Activated naive CD8-positive, alpha-beta T cell treated with anti-CD3 and anti-CD28 coated beads for 36 hours (primary cell): Measurements from ENCODE around the gene SLC35A1. TPM values are rescaled to one million over a fixed set of nuclear protein-coding genes. Genes with fewer than 3 reads are reported as not detected.

Experiments used
- DNase-seq: peaks from one replicate; pipeline ENCODE4 v3.0.0; 2021
- H3K27ac Mint-ChIP-seq: one replicate; pipeline ENCODE4 v1.8.0; 2022; ENCODE audit warnings: mild to moderate bottlenecking, moderate library complexity, mixed read lengths
- H3K27me3 Mint-ChIP-seq: one replicate; pipeline ENCODE4 v1.8.0; 2022; ENCODE audit warnings: mild to moderate bottlenecking, mixed read lengths
- H3K36me3 Mint-ChIP-seq: one replicate; pipeline ENCODE4 v1.8.0; 2021; ENCODE audit warnings: mild to moderate bottlenecking, mixed read lengths
- H3K4me1 Mint-ChIP-seq: one replicate; pipeline ENCODE4 v1.8.0; 2021; ENCODE audit warnings: mixed read lengths
- H3K4me3 Mint-ChIP-seq: one replicate; pipeline ENCODE4 v1.8.0; 2022; ENCODE audit warnings: mild to moderate bottlenecking, moderate library complexity, mixed read lengths
- H3K9me3 Mint-ChIP-seq: one replicate; pipeline ENCODE4 v1.8.0; 2022; ENCODE audit warnings: mixed read lengths
- total RNA-seq, 2 experiments: library from RNA; stranded (reverse); gene quantifications; one replicate each; pipeline ENCODE4 v1.2.3, GENCODE V29; 2021

Gene SLC35A1
- total RNA-seq, 2 experiments from 2014 or later, result 7.9 to 8.6 TPM

DNA sequence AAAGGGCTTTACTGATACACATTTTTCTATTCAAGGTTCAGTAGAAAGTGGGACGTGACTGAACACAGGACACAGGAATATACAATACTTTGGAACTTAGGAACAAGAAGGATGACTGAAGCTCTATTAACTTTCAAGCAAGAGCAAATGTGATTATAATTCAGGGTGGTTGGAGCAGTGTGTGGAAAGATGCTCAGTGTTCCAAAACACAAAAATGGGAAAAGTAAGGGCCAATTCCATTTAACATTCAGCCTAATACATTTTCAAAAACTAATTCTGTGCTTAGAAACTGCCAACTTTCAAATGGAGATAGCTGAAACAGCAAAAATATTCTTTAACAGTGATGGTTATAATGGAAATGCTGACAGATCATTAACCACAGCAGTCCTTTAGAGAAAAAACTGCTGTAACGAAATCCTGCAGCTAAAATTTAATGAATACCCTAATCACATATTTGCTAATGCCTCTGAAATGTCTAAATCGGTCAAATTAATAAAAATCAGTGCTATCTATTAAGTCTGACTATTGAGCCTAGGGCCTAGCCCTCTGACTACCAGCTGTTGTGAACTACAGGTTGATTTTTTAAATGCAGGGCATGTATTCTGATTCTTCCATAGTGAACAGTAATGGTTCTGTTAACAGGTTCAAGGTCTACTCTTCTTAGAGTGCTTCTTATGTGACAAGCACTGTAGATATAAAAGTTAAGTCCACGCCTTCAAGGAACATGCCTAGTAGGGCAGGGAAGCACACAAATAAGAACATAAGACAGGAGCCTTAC lies 71.1 kb downstream of the SLC35A1 start:
- Mint-ChIP-seq H3K27me3 (no peaks in the 10 kb centered on the region), H3K27ac (no peak overlapping the region), H3K4me3 (no peak overlapping the region), H3K36me3 (peaks cover 50% of the 10 kb centered on the region), H3K9me3 (peaks cover 9% of the 10 kb centered on the region), H3K4me1 (peaks cover 2% of the 10 kb centered on the region)
- DNase-seq, result no peak

DNA sequence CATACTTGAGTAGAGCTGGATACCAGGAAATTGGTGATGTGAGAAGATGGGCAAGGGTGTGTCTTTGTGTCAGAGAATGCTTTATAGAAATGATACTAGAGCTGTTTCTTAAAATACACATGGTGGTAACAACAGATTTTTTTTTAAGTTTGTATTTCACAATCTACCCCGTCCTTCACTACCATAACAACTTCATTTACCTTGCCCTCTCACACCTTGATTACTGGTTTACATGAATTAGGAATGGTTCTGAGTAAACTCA lies 71.6 kb downstream of the SLC35A1 start:
- H3K4me1 Mint-ChIP-seq, result peaks cover 2% of the 10 kb centered on the region

DNA sequence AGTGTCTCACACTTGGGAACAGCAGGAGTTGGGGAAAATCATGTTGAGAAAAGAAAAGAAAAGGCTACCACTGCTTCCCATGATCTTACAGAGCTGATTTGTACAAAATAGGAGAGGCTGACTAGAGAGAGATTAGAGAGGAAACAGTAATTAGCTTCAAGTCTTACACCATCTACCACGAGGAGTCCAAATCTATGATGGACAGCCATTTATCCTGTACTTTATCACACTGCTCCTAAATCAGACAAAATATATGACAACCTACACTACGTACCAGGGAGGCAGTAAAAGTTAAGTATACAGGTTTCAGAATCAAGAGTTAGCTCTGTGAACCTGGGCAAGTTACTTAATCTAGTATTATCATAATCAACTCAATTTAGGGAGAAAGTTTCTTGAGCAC lies 79.0 kb downstream of the SLC35A1 start:
- H3K4me1 Mint-ChIP-seq, result peaks cover 1% of the 10 kb centered on the region

More for the DNA sequence above, 71.6 kb downstream of the SLC35A1 start:
- no peak overlapping the region for H3K27ac Mint-ChIP-seq
- H3K27me3 Mint-ChIP-seq, result no peaks in the 10 kb centered on the region
- DNase-seq, result no peak
- peaks cover 6% of the 10 kb centered on the region for H3K9me3 Mint-ChIP-seq
- H3K4me3 Mint-ChIP-seq, result no peak overlapping the region
- peaks cover 46% of the 10 kb centered on the region for H3K36me3 Mint-ChIP-seq

DNA sequence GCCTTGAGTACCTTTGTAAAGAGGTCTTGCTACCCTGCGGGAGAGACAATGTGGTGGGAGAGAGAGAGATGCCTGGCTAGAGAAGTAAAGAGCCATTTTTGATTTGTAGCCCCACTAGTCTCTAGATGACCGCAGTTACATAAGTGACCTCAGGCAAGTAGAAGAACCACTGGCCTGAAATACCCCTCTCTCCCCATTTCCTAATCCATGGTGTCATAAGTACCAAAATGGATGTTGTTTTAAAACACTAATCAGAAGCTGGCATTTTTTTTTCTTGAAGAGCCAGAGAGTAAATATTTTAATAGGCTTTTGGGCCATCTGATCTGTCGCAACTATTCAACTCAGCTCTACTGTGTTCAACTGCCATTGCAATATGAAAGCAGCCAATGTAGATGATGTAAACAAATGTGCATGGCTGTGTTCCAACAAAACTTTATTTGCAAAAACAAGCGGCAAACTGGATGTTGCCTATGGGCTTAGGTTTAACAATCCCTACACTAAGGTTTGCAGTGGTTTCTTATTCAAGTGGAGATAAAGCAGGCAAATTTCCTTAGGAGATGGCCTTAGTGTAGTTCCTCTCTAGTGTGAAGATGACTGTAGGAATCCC lies 80.5 kb downstream of the SLC35A1 start:
- peaks cover 31% of the 10 kb centered on the region for H3K36me3 Mint-ChIP-seq
- no peaks in the 10 kb centered on the region for H3K9me3 Mint-ChIP-seq
- no peak overlapping the region for H3K27ac Mint-ChIP-seq
- no peak for DNase-seq
- no peak overlapping the region for H3K4me3 Mint-ChIP-seq
- peaks cover 2% of the 10 kb centered on the region for H3K4me1 Mint-ChIP-seq
- no peaks in the 10 kb centered on the region for H3K27me3 Mint-ChIP-seq

More for the DNA sequence above, 79.0 kb downstream of the SLC35A1 start:
- Mint-ChIP-seq H3K27ac (no peak overlapping the region), H3K36me3 (peaks cover 26% of the 10 kb centered on the region), H3K9me3 (no peaks in the 10 kb centered on the region), H3K27me3 (no peaks in the 10 kb centered on the region), H3K4me3 (no peak overlapping the region)
- DNase-seq, result no peak

DNA sequence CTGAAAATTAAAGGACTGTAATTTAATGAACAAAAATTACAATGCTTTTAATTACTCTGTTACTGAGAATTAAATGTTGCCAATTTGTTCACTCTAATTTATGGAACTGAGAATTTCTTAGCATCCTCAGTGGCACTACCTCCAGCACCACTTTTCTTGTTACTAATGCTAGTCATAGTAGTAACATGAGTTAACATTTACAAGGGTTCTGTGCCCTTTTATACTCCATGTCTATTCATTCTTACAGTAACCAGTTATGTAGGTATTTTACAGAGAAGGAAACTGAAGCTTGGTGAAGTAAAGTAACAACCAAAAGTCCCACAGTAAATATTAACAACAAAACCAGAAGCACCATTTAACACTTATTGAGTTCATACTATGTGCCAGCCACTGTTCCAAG lies 82.7 kb downstream of the SLC35A1 start:
- H3K4me1 Mint-ChIP-seq, result peaks cover 2% of the 10 kb centered on the region
- H3K9me3 Mint-ChIP-seq, result no peaks in the 10 kb centered on the region
- H3K36me3 Mint-ChIP-seq, result peaks cover 31% of the 10 kb centered on the region
- H3K27ac Mint-ChIP-seq, result no peak overlapping the region
- no peak for DNase-seq
- no peaks in the 10 kb centered on the region for H3K27me3 Mint-ChIP-seq
- no peak overlapping the region for H3K4me3 Mint-ChIP-seq

DNA sequence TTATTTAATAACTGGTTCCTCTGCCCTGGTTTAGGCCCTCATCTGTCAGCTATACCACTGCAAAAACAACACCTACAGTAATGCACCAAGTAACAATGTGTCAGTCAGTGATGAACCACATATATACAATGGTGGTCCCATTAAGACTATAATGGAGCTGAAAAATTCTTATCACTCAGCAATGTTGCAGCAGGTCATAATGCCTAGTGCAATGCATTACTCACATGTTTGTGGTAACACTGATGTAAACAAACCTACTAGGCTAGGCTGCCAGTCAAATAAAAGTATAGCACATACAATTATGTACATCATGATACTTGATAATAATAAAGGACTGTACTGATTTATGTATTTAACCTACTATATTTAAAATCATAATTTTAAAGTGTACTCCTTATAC lies 85.7 kb downstream of the SLC35A1 start:
- Mint-ChIP-seq H3K27ac (no peak overlapping the region), H3K4me1 (peaks cover 2% of the 10 kb centered on the region), H3K9me3 (no peaks in the 10 kb centered on the region), H3K27me3 (no peaks in the 10 kb centered on the region), H3K4me3 (no peak overlapping the region), H3K36me3 (peaks cover 15% of the 10 kb centered on the region)
- DNase-seq, result no peak

DNA sequence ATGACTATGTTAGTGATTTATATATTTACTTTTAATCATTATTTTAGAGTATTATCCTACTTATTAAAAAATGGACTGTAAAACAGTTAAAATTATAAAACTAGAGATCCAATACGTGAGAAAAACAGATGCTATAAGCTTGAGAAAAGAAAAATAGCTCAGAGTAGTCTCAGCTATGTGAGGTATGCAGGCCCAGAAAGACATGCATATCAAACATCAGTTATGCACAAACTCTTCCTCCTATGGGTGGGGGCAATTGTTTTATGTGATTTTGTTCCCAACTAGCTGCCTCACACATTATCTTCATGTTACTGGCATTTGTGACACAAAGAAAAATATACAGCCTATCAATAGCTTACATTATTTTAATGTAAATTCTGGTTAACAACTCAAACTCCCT lies 88.2 kb downstream of the SLC35A1 start:
- H3K27me3 Mint-ChIP-seq, result no peaks in the 10 kb centered on the region
- no peaks in the 10 kb centered on the region for H3K9me3 Mint-ChIP-seq
- peaks cover 2% of the 10 kb centered on the region for H3K4me1 Mint-ChIP-seq
- H3K4me3 Mint-ChIP-seq, result no peak overlapping the region
- no peak for DNase-seq
- no peak overlapping the region for H3K27ac Mint-ChIP-seq
- peaks cover 7% of the 10 kb centered on the region for H3K36me3 Mint-ChIP-seq

Other genes with a start within 250 kb of the SLC35A1 start
- gene SMIM8, start 150.4 kb upstream of the SLC35A1 start, total RNA-seq, result 1 to 10 TPM; 8.1 to 9.6 TPM
- not detected for gene GJB7, start 143.7 kb upstream of the SLC35A1 start, total RNA-seq
- 1 to 10 TPM in 1 of 2 experiments, under 1 TPM in 1; 0.98 to 1.5 TPM for gene C6orf163, start 128.2 kb upstream of the SLC35A1 start, total RNA-seq
- not detected for gene CFAP206, start 65.0 kb upstream of the SLC35A1 start, total RNA-seq
- 10 to 100 TPM; 19.5 to 21.8 TPM for gene RARS2, start 117.0 kb downstream of the SLC35A1 start, total RNA-seq
- 10 to 100 TPM; 35.4 to 37.4 TPM for gene ORC3, start 117.2 kb downstream of the SLC35A1 start, total RNA-seq
- 10 to 100 TPM; 47.5 to 48.7 TPM for gene AKIRIN2, start 229.3 kb downstream of the SLC35A1 start, total RNA-seq